GM21390 (cell line): ENCODE data around the gene SGIP1.
A peak's percentile ranks its signal among the peaks of the same experiment; 100 is the strongest.

Experiments
- ATAC-seq: cut with Tn5 transposase; IDR thresholded peaks from one replicate; pipeline ENCODE4 v1.9.1; 2021; ENCODE audit not compliant: unreplicated experiment

SGIP1 gene

DNA sequence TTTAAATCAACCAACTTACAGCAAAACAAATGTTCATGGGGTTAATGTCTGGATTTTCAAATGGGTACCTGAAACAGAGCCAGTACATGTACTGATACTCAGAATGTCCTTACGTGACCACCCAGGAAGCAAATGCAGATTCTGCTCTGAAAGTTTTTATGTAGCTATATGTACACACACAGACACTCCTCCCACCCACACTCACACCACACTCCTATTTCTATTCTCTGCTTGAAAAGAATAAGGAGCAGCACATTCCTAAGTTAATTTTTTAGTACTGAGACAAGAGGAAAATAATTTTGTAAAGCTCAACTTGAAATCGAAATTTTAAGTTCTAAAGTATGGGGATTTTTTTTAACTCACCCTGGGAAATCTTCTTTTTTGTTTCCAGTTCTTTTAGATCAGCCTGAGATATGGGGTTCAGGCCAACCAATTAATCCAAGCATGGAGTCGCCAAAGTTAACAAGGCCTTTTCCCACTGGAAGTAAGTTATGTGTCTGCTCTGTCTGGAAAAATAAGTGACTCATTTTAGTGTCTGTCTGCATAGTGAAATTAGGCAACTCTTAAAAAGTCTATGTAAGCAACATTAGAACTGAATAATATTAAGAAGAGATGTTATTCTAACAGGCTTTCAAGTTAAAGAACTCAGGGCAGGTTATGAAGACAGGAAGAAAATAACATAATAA is 142.8 kb downstream of the SGIP1 start:
- ATAC-seq = no peak

DNA sequence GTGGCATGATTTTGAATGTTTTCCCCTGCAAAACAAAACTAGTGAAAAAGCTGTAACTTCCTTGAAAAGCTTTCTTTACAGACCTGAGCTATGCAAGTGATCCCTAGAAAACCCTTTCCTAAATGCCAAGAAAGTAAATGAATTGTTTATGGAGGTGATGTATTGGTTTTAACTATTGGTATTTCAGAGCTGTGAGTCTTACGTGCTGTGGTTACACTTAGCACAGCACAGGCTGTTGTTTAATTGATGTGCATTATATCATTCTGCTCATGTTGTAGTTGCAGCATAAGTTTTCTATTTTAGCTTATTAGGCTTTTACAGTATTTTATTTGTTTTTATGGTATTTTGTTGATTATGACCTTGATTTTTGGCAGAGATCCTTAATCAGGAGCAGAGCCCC is 144.2 kb downstream of the SGIP1 start:
- no peak for ATAC-seq

DNA sequence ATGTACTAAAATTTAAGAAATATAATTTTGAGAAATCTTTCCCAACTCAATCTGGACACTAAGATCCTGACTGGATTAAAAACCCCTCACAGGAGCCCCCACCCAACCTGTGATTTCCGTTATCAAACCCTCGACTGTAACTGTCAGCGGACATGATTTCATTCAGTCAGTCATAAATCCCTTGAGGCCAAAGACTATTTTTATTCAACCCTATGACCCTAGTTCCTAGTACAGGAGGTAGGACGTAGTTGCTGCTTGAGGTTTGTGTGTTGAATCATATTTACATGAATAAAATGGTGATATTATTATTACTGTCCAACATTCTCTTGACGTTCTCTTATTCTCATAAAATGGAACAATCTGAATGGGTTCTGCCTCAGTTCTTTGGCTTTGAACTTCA is 145.2 kb downstream of the SGIP1 start:
- no peak for ATAC-seq

DNA sequence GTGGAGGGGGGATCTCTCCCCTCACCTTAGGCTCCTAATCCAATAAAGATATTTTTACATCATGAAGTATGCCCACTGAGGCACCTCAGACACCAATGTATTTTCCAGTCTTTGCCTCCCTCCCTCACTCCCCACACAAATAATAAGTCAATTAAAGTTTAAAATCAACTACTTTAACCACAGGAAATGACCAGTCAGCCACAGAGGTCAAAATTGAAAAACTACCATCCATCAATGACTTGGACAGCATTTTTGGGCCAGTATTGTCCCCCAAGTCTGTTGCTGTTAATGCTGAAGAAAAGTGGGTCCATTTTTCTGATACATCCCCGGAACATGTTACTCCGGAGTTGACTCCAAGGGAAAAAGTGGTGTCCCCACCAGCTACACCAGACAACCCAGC is 147.7 kb downstream of the SGIP1 start:
- no peak for ATAC-seq

DNA sequence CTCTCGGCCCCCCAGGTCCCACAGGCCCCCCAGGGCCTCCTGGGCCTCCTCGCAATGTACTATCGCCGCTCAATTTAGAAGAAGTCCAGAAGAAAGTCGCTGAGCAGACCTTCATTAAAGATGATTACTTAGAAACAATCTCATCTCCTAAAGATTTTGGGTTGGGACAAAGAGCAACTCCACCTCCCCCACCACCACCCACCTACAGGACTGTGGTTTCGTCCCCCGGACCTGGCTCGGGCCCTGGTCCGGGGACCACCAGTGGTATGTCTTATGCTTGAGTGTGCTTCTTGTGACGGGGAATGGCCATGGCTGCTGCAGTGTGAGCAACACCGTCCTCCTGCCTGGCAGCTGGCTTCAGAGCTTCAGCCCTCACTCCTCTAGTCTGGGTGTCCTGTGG is 148.2 kb downstream of the SGIP1 start:
- ATAC-seq = no peak

DNA sequence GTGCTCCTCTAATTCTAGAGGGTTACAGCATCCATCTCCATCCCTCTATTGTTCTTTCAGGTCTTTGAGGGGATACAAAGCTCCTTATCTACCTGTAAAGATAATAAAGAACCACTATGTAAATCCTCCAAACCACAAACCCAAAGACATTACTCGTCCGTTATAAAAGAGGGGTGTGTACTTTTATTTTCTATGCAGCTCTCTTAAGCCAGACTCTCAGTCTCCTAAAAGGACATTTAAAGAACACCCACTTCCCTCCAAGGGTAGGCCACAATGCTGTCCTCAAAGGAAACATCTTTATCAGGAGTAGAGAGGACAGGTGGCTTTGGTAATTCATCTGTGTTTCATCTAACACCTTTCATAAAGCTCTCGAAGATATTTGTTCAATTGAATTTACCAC is 150.4 kb downstream of the SGIP1 start:
- ATAC-seq = no peak

DNA sequence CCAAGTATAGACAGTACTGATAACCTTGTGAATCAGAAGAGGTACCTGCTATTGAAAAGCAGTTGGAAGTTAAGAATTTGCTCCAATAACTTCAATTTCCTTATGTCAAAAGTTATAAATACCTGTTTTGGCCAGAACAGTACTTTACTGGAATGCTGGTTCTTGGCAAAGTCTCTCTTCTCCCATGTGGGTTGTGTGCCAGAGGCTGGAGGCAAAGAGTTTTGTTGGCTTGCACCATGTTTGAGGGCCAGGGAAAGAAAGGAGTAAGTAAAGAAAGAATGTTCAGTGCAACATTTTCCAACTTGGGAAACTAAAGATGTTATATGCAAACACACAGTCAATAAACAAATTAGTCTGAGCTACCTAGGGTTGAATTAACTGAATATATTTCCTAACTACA is 151.3 kb downstream of the SGIP1 start:
- ATAC-seq = no peak

DNA sequence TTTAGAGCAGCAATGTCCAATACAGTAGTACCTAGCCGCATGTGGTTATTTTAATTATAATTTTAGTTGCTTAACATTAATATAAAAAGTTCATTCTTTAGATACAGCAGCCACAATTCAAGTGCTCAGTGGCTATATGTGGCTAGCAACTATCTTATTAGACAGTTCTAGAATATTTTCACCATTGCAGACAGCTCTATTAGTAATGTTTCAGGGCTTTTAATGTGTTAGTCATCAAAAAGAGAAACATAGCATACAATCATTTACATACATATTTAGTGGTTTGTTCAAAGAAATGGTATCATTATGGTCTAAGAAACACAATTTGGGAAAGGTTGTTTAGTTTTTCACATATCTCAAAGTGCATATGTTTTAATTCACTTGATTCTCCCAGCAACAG is 151.7 kb downstream of the SGIP1 start:
- ATAC-seq = no peak

DNA sequence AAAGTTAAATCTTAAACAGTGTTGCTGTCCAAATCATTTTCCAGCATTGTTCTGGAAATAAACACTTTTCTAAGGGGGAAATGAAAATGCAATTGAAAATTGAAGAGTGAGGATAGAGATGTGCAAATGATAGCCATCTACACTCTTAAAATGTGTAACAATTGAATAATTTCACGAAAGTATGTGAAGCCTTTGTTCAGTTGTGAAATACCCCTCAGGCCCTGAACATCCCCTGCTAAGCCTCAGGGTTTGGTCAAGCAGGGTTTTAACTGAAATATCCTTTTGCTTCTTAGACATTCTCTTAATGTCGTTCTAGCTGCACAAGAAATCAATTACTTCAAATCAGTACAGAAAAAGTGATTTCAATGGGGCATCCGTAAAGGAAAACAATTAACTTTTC is 152.5 kb downstream of the SGIP1 start:
- no peak for ATAC-seq

DNA sequence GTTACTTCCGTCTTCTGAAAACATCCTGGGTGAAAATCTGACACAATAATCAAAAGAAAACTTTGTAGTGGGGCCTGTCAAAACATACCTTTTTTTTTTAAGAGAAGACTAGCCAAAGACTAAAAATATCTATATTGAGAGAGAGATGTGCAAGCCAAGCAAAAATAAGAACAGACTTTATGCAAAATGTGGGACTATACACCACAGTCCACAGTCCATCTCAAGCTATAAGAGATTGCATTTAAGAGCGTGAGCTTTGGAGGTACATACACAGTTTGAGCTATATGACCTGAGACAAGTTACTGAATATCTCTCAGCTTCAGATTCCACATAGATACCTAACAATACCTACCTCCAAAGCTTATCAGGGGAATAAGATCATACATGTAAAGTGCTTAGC is 153.4 kb downstream of the SGIP1 start:
- ATAC-seq = no peak

DNA sequence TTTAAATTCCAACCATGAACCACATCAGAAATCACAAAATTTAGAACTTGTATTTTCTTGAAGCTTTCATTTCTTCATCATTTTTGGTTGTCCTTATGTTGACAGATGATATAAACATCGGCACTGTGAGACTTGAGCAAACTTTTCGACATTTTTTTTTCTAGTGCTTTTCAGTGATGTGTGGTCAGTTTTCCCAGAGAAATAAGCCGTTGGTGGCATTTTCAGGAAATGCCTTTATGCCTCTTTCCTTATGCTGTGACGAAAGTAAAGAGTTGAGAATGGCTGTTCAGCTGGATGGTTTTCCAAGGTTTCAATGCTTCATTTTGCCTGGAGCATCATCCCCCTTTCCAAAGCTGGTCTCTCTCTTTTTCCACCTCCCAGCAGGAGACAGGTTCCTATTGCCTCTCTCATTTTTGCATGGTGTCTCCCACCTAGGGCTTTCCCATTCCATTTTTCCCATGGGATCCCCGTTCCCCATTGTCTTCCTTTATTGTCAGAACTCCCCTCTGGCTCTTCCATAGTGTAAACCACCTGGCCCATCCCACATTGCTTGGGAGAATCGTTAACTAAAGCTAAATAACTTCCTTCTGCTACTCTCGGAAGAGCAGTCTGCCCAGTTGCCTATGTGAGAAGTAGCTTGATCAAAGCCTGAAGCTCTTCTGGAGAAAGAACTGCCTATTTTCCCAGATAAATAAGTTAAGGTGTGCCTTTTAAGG is 156.9 kb downstream of the SGIP1 start:
- ATAC-seq = no peak

DNA sequence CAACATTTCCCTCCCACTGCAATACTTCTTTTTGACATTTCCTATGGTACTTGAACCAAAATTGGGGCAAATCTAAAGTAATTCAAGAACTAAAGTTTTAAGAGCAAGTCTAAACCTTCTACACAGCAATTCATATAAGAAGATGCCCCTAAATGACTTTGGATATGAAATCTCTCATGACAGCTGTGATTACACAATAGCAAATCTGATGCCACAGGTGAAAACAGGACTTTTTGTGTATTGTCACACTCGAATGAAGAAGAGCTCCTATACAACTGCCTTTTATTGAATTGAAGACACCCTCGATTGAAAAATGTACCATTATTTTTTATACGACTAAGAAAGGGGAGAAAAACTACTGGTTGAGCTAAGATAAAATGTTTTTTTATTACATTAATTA is 158.7 kb downstream of the SGIP1 start:
- no peak for ATAC-seq

DNA sequence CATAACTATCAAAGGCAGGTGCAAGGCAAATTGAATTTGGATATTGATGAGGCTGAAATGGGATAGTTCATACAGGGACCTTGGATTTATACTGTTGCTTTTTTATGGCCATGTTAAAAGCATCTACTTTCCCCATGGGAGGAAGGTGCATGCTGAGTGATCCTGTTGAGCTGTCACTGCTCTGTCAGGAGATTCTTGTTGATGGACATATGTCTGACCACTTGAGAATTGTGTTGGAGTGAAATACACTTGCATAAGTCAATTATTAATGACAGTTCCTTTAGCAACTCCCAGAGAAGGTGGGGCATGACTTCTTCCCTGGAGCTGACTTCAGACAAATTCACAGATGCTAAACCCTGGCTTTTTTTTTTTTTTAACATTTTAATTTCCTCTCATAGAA is 159.9 kb downstream of the SGIP1 start:
- ATAC-seq = no peak

DNA sequence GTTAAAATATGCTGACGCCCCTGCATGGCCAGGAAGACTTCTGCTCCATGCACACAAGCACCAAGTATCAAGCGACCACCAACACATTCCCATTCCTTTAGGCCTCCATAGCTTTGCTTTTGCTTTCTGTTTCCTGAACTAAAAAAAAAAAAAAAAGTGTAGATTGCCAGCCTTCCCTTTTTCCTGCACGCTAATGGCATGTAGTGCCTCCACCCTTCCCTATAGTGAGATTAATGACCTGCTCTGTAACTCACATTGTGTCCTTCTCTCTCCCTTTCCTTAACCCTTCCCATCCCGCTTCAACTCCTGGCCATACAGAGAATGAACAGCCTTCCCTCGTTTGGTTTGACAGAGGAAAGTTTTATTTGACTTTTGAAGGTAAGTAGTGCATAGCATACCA is 161.2 kb downstream of the SGIP1 start:
- no peak for ATAC-seq

DNA sequence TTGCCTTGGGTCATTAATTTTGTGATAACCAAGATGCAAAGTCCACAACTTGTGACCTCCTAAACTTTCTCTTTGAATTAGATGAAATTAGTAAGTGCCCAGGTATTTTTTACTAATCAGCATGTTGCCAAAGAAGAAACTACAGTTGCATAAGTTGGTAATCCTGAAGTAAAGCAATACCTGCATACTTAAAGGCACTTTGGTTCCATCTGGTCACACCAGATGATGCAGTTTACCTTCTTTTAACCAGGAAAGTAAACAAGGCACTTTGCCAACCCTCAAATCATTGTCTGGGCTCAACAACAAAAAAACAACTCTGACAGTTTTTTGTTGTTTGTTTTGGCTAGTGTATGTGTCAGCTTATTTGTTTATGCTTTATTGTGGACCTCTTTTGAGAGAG is 162.8 kb downstream of the SGIP1 start:
- no peak for ATAC-seq

DNA sequence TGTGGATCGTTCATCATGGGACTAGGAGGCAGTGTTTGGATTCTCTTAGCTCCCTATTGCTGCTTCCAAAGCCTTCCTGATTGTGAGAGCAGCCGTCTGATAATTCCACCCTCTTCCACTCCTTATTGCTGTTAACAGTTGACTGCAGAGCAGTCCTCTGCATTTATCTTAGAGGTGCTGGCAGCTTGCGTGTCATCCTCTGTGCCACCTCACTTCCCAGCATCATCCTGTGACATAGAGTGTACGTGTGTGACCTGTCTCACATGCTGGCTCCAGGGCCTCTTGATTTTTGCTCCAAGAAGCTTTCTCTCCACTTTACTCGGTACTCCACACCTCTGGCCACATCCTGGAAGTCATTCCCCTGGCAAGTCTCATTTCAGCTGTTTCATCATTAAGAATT is 165.3 kb downstream of the SGIP1 start:
- ATAC-seq = no peak

DNA sequence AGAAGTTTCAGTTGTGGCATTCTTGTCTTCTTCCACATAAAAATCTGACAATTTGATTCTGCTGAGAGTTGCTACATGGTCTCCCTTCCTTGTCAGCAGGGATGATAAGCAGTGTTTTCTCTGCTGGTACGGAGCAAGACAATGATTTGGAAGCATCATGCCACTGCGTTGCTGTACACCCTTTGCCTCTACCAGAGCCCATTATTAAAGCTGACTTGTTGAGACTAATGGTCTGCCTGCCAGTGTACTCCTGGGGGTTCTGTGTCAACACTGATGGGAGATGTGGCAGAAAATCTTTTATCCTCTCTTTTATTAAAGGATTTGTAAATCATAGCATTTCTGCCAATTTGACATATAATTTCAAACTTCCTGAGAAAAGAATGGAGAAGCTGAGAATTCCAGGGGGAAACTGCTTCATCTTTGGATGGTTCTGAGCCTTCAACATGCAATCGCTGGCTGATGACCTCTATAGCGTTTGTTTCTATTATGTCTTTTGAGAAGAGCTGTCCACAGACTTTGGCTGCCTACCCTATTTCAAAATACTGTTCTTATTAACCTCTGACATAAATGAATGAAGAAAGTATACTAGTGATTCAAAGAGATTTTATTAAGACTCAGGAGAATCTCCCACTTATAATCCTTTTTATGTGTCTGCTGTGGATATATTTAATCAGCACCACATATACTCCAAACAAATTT is 170.4 kb downstream of the SGIP1 start:
- no peak for ATAC-seq

DNA sequence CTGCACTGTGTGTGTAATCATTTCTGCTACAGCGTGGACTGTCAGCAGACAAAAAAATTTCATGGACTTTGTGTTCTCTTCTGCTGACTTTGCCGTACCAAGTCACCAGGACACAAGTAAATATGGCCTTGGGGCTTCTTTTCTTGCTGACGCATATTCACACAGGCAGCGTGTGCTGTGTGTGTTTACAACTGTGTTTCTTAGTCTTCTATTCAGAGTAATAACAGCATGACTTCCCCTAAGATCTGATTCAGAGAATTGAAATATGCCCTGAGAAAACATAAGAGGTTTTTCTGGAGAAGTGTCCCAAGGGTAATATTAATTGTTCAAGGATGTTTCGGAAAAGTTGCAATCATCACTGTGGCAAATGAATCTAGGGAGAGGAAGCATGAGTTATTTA is 171.2 kb downstream of the SGIP1 start:
- no peak for ATAC-seq

DNA sequence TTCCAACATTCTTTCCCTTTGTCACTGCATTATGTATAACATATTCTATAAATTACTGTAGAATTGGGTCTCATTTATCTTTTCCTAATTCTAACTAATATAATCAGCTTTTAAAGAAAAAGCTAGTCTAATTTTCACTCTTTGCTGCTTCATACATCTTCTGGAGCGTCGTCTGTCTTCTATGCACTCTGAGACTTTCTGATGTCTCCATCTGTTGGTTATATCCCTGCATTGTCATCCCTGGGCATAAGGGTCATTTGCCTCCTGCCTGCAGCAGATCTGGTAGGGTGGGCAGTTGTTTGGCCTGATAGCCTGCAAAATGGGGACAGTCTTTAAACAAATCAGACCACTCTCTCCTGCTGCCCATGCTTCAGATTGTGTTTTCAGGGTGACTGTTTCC is 177.5 kb downstream of the SGIP1 start:
- no peak for ATAC-seq

DNA sequence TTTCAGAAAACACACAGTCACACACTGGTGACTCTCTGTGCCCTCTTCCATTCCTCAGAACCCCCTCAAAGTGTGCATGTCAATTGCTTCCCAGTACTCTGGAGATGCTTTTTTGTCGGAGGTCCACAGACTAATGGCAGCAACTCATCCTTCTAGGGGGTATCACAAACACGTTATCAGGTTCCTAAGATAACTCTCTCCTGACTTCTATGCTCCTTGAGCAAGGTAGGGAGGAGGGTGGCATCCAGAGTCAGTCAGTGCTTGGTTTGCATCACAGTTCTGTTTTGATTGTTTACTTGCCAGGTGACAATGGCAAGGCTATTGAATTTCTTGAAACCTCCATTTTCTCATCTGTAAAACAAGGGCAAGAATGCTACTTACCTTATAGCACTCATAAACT is 178.9 kb downstream of the SGIP1 start:
- ATAC-seq = no peak

DNA sequence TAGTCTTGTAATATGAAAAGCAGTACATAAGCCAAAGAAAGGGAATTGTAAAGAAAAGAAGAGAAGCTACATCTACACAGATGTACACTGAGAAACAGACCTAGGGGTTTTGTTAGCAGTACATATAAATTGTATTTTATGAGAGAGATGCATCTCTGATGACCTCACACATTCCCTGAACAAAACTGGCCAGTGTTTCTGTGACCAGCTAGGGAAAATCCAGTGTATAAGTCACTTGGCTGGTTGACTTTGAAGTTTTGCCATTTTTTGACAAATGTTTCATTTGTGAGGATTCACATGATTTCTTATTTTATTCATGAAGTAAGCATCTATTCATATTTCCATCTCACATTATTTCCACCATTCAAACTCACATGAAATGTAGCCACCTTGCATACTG is 190.0 kb downstream of the SGIP1 start:
- ATAC-seq = no peak

DNA sequence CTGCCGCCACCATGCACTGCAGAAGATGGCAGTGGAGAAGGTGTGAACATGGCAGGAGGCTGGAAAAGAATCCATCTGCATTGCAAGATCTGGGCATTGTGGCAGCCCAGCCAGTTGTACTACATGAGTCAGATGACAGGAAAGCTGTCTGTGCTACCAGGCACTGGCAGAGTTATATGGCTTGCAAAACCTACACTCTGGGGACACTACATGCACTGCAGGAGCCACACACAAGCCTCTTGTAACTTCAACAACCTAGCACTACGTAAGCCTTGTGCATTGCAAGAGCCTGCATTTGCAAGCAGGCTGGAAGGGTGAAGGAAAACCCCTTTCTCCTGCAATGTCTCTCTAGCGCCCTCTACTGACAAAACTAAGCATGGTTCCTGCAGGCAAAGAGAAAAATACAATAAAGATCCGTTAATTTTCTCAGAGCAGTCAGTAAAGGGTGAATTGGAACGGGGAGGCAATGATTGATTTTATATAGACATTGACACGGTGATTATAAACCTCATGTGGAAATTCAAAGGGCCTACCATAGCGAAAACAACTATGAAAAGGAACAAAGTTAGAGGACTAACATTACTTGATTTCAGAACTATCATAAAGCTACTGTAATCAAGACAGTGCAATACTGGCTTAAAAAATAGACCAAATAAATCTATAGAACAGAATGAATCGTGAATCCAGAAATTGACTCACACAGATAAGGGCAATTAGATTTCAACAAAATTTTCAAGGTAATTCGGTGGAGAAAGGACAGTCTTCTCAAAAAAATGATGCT is 192.1 kb downstream of the SGIP1 start:
- ATAC-seq = peak; percentile 78
